ENCODE measurements around the gene ST3GAL4.

ST3GAL4 gene

DNA sequence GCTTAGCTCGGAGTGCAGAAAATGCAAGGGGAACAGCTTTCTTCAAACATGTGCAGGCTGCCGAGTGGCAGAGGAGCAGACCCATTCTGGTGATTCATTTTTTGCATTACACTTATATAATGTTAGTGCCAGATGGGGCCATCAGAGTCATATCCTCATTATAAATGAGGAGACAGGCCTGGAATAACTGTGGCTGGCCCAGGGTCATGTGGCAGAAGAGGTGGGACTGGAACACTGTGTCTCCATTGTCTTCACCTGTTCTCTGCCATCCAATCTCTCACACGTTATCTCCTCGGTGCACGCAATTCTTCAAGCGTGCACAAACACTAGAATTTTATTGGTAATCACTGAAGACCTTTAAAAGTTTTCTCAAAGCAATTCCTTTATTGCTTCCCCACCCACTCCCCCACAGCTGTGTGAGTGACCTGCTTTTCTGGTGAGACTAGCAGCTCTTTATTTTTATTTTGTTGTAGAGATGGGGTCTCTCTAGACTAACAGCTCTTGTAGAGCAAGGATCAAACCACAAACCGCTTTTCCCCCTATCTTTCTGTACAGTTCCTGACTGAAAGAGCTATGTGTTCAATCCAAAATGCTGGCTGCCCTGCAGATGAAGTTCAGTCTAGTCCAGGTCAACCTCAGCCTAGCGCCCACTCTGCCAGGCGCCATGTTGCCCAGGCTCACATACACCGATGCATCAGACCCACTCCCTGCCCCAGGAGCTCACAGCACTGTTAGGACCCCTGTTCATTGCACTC, 75.3 kb downstream of the ST3GAL4 start:
- DNase-seq = no peak

DNA sequence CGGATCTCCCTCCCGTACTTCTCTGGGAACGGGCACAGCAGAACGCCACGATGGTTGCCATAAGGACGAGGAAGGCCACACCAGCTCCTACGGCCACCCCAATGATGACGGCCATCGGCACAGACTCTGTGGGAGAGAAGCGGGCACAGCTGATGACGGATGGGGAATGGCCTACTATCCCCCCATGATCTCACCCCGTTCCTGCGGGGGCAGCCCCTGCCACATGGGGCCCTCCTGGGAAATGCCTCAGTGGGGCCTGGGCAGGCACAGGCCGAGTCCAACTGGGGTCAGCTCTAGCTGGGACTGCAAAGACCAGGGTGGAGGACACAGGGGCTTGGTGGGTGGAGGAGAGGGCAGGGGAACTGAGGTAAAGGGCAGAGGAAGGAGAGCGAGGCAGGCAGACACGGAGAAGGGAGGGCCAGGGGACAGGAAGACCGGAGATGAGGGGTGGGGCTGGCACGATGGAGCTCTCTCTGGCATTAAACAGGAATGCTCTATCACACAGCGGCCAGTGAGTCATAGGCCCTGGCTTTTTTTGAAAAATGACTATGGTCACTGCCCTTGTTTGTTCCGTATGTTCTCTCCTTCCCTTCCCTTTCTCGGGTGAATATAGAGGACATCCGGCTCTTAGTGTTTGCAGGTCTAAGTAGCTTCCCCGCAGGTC, 76.0 kb downstream of the ST3GAL4 start:
- DNase-seq = no peak

DNA sequence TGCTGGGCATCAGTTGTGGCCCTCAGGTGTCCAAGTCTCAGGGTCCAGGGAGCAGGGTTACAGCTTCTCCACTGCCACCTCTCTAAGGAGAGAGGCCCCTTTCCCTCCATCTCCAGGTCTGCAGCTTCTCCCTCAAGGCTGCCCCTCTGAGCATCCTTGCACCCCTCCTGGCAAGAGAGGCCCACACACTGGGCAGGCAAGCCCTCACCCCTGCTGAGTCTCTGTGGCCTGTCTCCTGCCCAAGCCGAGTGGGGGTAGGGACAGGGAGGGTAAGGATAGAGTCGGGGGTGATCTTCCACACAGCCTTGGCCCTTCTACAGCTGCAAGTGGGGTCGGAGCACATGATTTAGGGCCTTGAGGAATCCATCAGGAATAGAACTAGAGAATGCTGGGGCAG, 76.6 kb downstream of the ST3GAL4 start:
- DNase-seq = no peak

DNA sequence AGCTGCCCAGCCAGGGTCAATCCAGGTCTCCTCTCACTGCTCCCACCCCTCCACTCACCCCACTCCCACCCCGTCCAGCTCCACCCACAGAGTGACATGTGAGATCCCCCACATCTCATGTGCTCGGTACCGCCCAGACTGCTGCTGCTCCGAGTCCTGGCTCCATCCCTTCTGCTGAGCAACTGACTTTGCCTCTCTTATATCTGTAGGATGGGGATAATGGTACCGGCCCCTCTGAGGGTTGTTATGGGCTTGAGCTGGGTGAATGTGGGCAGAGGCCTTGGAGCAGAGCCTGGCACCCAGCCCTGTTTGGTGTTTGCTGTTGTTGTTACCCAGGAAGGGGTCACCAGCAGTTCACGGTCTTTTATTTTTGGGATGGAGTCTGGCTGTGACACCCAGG, 77.0 kb downstream of the ST3GAL4 start:
- DNase-seq = no peak

DNA sequence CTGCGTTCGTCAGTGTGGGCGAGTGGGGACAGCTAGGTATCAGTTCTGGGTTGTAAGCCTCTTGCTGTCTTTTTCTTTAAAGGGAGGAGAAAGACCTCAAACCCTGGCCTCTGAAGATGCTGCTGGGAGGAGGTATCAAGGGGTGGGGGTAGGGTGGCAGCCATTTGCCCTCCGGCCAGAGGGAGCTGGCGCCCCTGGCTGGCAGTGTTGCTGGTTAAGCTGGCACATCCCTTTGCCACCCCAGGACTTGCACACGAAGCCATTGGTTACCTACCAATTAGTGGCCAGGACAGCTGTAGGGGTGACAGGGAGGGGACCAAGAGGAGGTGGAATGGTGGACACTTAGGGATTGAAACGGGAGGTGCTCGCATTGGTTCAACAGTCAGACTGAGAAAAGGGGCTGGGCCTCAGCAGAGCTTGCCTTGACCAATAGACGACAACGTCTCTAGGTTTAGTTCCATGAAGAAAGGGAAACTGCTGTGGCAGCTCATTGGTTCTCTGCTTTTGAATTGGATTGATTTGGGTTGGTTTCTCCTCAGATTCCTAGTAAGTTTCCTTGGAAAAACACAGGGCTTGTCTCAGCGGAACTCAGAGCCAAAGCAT, 77.9 kb downstream of the ST3GAL4 start:
- DNase-seq = no peak

DNA sequence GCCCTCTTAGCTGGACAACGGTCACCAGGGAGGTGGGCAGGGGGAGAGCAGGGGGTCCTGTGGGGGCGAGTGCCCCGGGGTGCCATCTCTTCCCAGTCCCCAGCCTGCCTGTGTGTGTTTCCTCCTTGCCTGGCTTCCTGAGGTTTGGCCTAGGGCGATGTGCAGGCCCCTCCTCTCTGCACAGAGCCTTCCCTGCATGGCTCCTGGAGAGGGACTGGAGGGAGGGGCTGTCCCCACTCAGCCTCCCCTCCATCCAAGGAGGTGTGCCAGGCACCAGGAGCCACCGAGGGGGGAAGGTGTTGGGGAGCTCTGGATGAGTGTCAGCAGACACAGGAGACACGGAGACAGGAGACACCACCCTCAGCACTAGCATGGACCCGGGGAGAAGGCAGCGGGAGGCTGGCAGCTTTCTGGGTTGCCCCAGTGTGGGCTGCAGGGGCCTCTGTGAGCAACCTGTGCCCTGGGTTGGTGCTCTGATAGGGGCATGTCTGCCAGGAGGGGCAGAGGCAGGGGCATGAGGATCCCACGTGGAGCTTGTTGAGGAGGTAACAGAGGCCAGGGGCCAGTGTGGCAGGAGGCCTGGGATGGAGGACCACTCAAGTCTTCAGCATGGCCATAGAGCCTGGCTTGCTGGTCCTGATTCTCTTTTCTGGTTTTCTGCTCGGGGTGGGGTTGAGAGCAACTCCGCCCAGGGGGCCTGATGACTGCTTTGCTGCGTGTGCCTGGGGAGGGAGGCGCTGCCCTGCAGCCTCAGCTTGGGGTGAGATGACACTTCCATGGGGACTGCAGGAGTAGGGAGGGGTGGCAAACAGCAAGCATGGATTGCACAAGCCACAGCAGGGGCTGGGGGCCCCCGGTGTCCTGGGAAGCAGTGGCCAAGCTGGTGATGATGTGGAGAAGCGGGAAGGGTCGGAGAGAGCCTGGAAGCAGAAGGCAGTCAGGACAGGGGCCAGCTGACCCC, 78.8 kb downstream of the ST3GAL4 start:
- DNase-seq = no peak

DNA sequence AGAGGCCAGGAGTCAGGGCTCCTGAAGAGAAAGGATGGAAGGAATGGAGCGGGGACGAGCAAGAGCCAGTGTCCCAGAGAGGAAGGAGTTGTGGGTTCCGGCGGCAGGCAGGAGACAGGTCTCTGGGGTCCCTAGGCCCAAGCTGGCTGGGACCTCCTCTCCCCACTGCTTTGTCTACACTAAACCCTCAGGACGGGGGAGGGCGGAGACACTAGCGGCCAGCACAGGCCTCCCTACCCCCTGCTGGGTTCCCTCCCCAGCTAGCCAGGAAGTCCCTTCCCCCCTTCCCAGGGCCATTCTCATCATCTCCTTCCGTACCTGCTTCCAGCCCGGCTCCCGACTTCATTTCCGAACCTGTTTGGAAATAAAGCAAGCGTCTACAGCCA, 79.5 kb downstream of the ST3GAL4 start:
- no peak for DNase-seq

DNA sequence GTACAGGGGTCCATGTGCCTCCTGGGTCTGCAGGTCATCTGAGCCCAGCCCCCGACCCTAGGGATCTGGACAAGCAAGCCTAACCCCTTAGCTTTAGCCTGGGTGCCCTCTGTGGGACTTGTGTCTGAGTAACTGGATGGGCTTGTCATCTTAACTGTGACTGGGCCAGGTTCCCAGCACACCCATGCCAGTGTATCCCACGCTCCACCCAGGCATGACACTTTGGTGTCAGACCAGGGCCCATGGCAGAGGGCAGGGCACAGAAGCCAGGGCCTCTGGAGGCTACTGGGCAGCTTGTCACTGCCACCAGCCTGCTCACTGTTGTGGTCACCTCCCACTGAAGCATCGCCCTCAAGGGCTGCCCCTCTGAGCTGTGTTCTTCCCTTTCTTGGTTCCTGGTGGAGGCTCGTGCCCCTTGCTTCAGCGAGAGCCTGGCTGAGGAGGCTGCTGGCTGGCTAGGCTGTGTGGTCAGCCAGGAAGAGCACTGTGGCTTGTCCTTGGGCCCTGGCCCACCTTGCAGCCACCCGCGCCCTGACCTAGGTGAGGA, 80.8 kb downstream of the ST3GAL4 start:
- no peak for DNase-seq

DNA sequence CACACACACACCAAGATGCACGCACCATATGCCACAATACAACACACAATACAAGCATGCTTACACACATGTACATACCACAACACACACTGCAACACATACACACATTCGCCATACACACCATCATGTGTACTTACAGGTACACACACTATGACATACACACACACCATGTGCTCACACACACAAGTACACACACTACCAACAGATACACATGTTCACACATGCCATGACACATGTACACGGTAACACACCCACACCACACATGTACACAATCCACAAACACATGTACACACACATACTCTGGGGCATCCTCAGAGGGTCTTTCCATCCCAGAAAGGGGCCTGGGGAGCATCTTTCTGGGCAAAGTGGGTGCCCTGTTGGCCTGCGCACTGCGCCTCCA, 82.2 kb downstream of the ST3GAL4 start:
- DNase-seq = no peak

DNA sequence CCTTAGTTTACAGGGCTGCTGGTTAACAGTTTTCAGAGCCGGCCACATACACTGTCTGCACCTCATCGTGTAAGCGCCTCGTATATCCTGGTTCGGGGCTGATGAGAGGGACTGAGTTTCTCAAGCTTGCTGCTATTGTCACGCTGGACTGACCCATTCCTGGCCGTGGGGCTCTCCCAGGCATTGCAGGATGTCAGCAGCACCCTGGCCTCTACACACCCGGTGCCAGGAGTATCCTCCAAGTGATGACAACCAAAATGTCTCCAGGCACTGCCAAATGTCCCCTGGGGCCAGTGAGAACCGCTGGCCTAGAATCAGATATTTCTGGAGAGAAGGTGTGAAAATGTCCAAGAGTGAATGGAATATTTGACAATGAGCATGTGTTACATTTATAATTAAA, 82.8 kb downstream of the ST3GAL4 start:
- DNase-seq = no peak

DNA sequence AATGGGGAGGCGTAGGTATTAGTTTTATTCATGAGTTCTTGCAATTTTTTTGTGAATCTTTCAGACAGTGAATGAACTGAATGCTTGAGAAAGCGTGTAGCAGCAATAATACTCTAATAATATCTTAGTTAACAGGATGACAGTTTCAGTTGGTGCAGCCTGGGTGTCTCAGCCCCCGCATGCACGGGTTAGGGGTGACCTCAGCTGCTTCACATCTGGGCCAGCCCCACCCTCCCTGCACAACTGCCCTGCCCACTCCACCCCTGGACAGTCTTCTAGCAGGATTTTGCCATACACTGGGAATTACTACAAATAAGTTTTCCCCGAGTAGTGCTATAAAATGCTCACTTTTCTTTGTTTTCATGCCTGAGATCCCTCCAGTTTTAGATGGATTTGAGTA, 83.2 kb downstream of the ST3GAL4 start:
- no peak for DNase-seq

DNA sequence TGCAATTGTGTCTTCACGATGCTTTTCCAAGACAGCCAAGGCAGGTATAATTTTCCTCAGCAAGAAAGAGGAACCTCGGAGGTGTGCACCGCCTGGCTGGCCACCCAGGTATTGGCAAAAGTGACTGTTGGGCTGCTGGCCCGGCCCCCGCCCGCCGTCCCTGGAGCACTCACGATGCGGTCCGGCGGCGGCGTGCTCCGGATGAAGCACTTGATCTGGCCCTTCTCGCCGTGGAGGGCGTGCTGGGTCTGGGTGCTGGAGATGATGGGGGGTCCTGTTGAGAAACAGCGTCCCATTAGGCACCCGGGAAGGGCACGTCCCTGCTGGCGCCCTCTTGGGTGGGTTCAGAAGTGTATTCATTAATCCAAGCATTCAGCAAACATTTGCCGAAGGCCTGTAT, 84.8 kb downstream of the ST3GAL4 start:
- DNase-seq = no peak

DNA sequence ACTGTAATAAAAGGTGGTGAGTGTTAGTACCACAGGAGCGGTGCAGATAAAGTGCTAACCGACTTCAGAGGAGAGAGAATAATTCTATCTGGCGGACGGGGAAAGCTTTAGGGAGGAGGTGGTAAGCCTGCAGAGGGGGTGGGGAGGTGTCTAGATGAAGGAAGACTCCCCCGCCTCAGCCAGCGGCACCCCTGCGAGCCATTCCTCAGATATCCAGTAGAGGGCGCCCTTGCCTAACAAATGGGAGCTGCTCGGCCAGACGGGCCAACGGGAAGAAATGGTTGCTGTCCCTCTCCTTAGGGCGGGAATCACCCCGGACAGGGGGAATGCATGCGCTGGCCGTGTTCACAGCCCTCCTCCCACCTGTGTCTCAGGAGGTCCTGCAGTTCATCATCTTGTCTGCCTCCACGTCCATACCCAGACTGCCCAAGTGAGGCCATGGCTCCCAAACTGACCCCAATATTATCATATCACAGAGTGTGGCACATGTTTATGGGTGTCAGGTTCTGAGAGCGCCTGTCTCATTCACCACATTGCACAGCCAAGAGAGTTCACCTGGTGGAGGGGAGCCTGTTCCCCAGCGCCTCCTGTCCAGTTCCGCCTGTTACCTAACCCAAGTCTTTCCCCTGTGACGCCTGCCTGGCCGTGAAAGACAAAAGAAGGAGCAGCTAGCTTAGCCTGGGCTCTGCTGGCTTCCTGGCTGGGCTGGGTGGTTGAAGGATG, 85.5 kb downstream of the ST3GAL4 start:
- DNase-seq = peak; percentile 77 to 81

DNA sequence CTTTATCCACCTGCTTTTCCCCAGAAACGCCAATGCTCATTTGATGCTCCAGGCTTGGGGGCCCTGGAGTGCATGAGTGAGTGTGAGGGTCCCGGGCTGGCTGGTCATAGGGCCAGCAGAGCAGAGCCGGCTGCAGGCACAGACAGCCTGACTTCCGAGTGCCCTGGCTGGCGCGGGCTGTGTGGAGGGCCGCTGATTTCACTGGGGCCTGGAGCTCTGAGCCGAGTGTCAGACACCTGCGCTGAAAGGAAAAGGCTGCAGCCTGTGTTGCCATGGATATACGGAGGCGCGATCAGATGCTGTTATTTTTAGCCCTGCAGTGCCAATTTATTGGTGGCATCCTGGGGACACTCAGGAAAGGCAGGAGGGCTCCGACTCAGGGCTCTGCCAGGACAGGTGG, 87.6 kb downstream of the ST3GAL4 start:
- no peak for DNase-seq

DNA sequence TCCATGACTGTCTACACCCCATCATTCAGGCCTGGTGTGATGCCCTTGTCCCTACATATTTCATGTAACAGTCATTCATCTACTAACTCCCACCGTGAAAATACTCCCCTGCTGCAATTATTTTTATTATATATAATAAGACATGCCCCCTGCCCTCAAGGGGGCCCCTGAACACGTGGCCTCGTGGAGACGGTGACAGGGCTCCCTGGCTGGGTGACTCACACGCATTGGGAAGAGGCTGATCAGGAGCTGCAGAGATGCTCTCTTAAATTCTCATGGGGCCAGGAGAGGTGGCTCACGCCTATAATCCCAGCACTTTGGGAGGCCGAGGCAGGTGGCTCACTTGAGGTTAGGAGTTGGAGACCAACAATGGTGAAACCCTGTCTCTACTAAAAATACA, 88.6 kb downstream of the ST3GAL4 start:
- no peak for DNase-seq

DNA sequence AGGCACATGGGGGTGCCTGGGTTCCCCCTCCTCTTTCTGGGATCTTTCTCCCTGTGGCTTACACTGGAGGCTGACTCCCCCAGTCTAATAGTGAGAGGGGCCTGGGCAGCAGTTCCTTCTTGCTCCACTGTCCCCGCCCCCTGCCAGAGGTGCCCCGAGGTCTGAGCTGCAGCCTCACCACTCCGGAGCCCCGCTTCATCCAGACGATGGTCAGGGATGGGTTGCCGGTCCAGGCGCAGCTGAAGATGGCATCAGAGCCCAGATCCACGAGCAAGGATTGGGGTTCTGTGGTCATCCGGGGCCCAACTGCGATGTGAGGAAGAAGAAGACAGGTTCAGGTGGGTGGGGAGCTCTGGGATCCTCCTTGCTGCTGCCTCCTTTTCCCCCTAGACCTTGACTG, 91.1 kb downstream of the ST3GAL4 start:
- no peak for DNase-seq

DNA sequence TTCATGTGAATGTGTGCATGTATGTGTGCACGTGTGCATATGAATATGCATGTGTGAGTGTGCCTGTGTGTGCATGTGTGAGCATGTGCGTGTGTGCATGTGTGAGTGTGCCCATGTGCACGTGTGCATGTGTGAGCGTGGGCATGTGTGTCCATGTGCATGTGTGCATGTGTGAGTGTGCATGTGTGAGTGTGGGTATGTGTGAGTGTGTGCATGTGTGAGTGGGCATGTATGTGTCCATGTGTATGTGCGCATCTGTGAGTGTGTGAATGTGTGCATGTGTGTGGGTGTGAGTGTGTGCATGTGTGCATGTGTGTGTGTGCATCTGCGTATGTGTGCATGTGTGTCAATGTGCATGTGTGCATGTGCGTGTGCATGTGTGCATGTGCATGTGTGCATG, 94.7 kb downstream of the ST3GAL4 start:
- DNase-seq = no peak

DNA sequence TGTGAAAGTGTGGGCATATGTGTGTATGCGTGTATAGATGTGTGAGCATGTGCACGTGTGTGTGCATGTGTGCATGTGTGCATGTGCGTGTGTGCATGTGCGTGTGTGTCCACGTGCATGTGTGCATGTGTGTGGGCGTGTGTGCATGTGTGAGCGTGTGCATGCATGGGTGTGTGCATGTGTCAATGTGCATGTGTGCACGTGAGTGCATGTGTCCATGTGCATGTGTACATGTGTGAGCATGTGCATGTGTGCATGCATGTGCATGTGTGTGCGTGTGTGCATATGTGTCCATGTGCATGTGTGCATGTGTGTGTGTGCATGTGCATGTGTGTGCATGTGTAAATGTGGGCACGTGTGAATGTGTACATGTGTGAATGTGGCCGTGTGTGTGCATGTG, 95.3 kb downstream of the ST3GAL4 start:
- no peak for DNase-seq

DNA sequence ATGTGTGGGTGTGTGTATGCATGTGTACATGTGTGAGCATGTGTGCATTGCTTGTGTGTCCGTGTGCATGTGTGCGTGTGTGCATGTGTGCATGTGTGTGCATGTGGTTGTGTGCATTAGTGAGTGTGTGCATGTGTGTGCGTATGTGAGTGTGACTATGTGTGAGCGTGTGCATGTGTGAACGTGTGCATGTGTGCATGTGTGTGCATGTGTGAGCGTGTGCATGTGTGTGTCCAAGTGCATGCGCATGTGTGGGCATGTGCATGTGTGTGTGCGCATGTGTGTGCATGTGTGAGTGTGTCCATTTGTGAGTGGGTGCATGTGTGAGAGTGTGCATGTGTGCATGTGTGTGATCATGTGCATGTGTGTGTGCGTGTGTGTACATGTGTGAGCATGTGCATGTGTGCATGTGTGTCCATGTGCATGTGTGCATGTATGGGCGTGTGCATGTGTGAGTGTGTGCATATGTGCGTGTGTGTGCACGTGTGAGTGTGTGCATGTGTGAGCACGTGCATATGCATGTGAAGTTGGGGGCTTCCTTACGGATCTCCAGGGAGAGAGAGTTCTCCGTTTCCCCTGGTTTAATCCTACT, 95.8 kb downstream of the ST3GAL4 start:
- no peak for DNase-seq

DNA sequence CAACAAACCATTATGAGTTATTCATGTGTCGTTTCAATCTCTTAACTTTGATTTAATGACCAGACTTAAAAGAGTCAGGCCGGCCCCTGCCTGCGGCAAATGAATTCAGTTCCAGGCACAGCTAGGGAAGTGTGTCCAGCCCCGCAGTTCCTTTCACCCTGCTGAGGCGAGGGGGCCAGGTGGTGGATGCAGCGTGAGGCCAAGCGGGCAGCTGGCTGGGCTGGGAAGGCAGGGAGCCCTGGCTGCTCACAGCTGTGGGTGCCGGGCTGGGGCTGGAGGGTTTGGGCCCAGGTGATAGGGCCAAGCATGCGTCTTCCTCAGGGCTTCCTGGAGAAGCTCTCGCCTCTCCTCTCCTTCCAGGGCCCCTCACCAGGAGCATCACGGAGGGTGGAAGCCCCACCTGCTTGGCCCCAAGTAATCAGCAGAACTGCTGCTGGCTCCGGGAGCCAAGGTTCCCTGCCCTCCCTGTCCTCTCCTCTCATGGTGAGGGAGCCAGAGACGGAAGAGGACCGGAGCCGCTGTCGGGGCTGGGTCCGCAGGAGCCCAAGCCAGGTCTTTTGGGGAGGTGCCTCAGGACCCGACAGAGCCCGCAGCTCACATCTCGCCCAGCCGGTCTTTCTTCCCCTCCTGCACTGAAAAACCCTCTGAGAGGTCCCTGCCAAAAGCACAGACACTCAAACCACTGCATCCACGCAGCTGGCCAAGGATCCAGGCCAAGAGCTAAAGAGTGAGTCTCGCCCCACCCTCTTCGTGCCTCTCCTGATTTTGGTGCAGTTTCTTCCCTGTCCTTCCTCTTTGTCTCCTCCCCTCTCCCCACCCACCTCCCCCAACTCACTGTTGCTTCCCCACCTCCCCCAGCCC, 97.0 kb downstream of the ST3GAL4 start:
- DNase-seq = no peak

DNA sequence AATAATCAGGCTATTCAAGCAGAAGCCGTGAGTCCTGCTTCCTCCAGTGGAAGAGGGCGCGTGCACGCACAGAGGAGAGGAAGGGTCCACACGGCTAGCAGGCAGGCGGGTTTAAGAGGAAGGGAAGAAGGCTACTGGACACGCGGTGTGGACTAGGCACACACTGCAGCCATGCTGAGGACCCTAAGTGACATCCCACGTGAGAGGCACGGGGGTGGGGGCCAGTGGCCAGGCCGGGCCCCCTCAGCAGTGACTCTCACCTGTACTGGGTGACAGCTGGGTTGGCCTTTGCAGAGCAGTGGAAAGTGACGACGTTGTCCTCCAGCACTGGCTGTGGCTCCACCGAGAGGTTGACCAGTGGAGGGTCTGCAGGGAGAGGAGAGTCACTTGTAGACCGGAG, 100.6 kb downstream of the ST3GAL4 start:
- DNase-seq = no peak
